ENCODE measurements around the gene CNTFR. TPM values are rescaled to one million over a fixed set of nuclear protein-coding genes. Genes with fewer than 3 reads are reported as not detected.
A peak's percentile ranks its signal among the peaks of the same experiment; 100 is the strongest.

Gene CNTFR
- total RNA-seq, 1 experiment from 2014 or later = 2.7 TPM

- intact Hi-C loops (cut with micrococcal nuclease; ENCODE audit: unreplicated experiment) = no loop called here
- TF ChIP-seq TCF7L2 (IDR thresholded peaks at IDR 0.05; ENCODE audit: low read depth, low read length) (no peak), CTCF (IDR thresholded peaks at IDR 0.05) (no peak), SIN3A (IDR thresholded peaks at IDR 0.05; ENCODE audit: borderline replicate concordance, insufficient read depth, low read depth, low read length) (no peak), POLR2AphosphoS5 (IDR thresholded peaks at IDR 0.05; ENCODE audit: low read depth, low read length) (no peak), REST (IDR thresholded peaks at IDR 0.05; ENCODE audit: insufficient read depth in 1 of 2, low read depth in 2 of 2, low read length in 1 of 2) (no peak)
- DNase-seq (ENCODE audit: low read depth, low spot score) (no peak), ATAC-seq (no peak)
- BruUV-seq (replicated peaks) = no TSS peak
- Histone ChIP-seq H3K27ac (ENCODE audit: low read length) (no peak overlapping the region), H3K9me3 (ENCODE audit: control insufficient read depth, insufficient read depth, low read depth, low read length) (no peaks in the 10 kb centered on the region), H3K36me3 (ENCODE audit: control insufficient read depth, insufficient read depth, low read length) (no peaks in the 10 kb centered on the region), H3K27me3 (ENCODE audit: control insufficient read depth, insufficient read depth, low read length) (peaks cover 7% of the 10 kb centered on the region), H3K4me3 (ENCODE audit: low read depth in 2 of 2, low read length in 2 of 2) (no peak overlapping the region), H3K4me1 (ENCODE audit: control insufficient read depth, insufficient read depth, low read length) (peaks cover 11% of the 10 kb centered on the region; the same call in 1 of the 2 replicates)
- ChIA-PET CTCF (no interaction called here), POLR2A (no interaction called here)
- in situ Hi-C loops (cut with HindIII; ENCODE audit: low pct_unique_long_range_greater_than_20kb, low sequenced_read_pairs) = no loop called here
Observed at GRCh38 chr9:34623374-34624235, 34.1 kb upstream of the CNTFR start.

DNA sequence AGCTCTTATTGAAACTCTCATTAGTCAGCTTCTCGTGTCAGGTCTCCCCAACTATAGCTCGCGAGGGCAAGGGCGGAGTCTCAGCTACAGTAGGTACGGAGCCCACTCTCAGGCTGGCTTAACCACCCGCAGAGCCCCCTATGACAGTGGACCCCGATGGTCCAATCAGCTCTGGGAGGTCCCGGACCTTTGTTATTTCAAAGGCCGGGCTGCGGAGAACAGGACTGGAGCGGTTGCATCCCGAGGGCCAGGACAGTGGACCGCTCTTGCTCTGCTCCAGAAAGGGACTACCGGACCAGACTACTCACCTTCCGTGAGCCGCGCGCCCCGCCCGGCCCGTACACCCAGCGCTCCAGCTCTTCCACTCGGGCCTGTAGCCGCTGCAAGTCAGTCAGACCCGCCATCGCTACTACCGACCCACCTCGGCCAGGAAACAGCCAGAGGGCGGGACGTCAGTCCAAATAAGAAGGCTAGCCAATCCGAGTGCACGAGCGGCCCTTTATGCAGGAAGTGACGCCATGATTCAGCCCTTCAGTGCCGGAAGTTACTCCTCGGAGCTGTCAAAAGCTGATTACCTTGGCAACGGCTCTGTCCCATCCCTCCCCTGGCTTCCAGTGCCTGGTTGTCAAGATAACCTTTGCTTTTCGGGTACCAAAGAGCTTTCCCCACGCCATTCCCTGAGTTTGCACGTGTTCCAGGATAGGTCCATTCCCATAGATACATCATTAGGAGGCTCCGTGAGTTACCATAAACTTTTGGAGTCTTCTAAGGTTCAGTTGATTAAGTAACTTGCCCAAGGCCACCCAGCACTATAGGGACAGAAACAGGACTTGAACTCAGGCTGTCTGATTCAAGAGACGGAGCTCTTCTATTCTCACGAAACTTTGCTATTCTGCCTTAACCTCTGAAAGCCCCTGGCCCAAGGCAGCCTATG lies 30.8 kb upstream of the CNTFR start, which contains the start of gene DCTN3:
Gene DCTN3 (minus strand): TSS at position 435 of the 934 bp plus-strand sequence. CDS start 31 bp downstream, at position 404.
- peak; percentile 40; the same call in 1 of the 2 replicates for TF ChIP-seq POLR2AphosphoS5 (IDR thresholded peaks at IDR 0.05; ENCODE audit: low read depth, low read length)
- peak; percentile 85; the same call in 1 of the 2 replicates for TF ChIP-seq SIN3A (IDR thresholded peaks at IDR 0.05; ENCODE audit: borderline replicate concordance, insufficient read depth, low read depth, low read length)
- TF ChIP-seq CTCF (IDR thresholded peaks at IDR 0.05) = no peak
- H3K36me3 ChIP-seq (ENCODE audit: control insufficient read depth, insufficient read depth, low read length) = no peaks in the 10 kb centered on the region
- POLR2A ChIA-PET = interaction anchor here (0.6 to 1.0 kb wide), 3 partner anchors 9 to 440 kb away, joined by 4 to 6 read pairs (median 6); no protein-coding TSS in a partner anchor
- H3K27ac ChIP-seq (ENCODE audit: low read length) = peak within 1 kb of the TSS; percentile 78
- no peaks in the 10 kb centered on the region for H3K9me3 ChIP-seq (ENCODE audit: control insufficient read depth, insufficient read depth, low read depth, low read length)
- in situ Hi-C loops (cut with HindIII; ENCODE audit: low pct_unique_long_range_greater_than_20kb, low sequenced_read_pairs) (no loop called here), intact Hi-C loops (cut with micrococcal nuclease; ENCODE audit: unreplicated experiment) (no loop called here)
- H3K4me1 ChIP-seq (ENCODE audit: control insufficient read depth, insufficient read depth, low read length) = peaks cover 8% of the 10 kb centered on the region; the same call in 1 of the 2 replicates
- ATAC-seq = peak; percentile 99
- DNase-seq (ENCODE audit: low read depth, low spot score) = no peak
- H3K4me3 ChIP-seq (ENCODE audit: low read depth in 2 of 2, low read length in 2 of 2) = peak within 1 kb of the TSS; percentile 86 to 91
- H3K27me3 ChIP-seq (ENCODE audit: control insufficient read depth, insufficient read depth, low read length) = no peaks in the 10 kb centered on the region
- CTCF ChIA-PET = interaction anchor here (0.9 kb wide), 2 partner anchors 19 to 29 kb away, joined by 3 read pairs; no protein-coding TSS in a partner anchor
- TSS peak; percentile 71 for BruUV-seq (replicated peaks)
